SJSA1 (cell line): Measurements from ENCODE around the gene IRF1. TPM values are rescaled to one million over a fixed set of nuclear protein-coding genes. Genes with fewer than 3 reads are reported as not detected.

ENCODE experiments used
- DNase-seq, 2 experiments: peaks; one replicate each; pipeline ENCODE4 v3.0.0-alpha.2; 2015 to 2020; ENCODE audit warnings: low spot score in 2 of 2, low read depth in 1 of 2
- H3K27ac ChIP-seq: fragments of 250-450 bp; sonication (Bioruptor Pico); 2 replicates; pipeline ENCODE4 v1.5.1; 2020; ENCODE audit warnings: mild to moderate bottlenecking, moderate library complexity
- H3K27me3 ChIP-seq: fragments of 250-450 bp; sonication (Bioruptor Pico); replicated peaks from 2 replicates; pipeline ENCODE4 v1.5.1; 2020; ENCODE audit warnings: mild to moderate bottlenecking, moderate library complexity
- H3K36me3 ChIP-seq: fragments of 250-450 bp; sonication (Bioruptor Pico); 2 replicates; pipeline ENCODE4 v1.5.1; 2020; ENCODE audit warnings: mild to moderate bottlenecking
- H3K4me1 ChIP-seq: fragments of 250-450 bp; sonication (Bioruptor Pico); replicated peaks from 2 replicates; pipeline ENCODE4 v1.6.1; 2021; ENCODE audit warnings: mild to moderate bottlenecking
- H3K4me3 ChIP-seq: fragments of 250-450 bp; sonication (Bioruptor Pico); 2 replicates; pipeline ENCODE4 v1.5.1; 2020; ENCODE audit warnings: mild to moderate bottlenecking
- H3K9me3 ChIP-seq: fragments of 250-450 bp; sonication (Bioruptor Pico); replicated peaks from 2 replicates; pipeline ENCODE4 v1.5.1; 2020; ENCODE audit warnings: mild to moderate bottlenecking
- total RNA-seq: library from RNA; depleted of rRNA; stranded (reverse); fragments of >200 nt; shearing (Covaris generic); gene quantifications from 2 replicates; pipeline ENCODE4 v1.2.3, GENCODE V29; 2014

Gene IRF1
- total RNA-seq, 1 experiment from 2014 or later = 18.4 TPM

DNA sequence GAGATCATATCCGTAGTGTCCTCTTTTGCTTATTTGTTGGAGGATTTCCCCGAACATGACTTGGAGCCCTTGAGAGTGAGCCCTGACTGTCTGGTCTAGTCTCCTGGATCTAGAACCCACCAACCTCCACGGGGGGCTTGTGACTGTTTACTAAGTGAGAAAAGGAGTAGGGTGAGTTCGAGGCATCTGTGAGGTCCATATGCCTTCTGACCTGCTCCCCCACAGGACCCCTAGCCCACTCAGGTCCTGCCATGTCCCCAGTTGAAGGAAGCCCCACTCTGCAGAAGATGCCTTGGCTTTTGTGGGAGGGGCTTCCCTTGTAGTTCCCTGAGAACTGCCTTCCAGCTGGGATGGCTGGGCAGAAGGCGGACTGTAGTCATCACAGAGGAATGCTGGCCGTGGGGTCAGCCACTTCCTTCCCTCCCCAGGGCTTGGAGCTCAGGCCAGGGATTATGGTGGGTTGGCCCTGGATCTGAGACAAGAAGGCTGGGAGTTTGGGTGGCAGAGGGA lies 7.0 kb upstream of the IRF1 start:
- Histone ChIP-seq H3K27me3 (no peaks in the 10 kb centered on the region), H3K27ac (peak overlapping the region; percentile 95), H3K36me3 (no peaks in the 10 kb centered on the region), H3K9me3 (no peaks in the 10 kb centered on the region), H3K4me1 (peaks cover 48% of the 10 kb centered on the region), H3K4me3 (peak overlapping the region; percentile 48)
- DNase-seq = peak; percentile 97 to 98

DNA sequence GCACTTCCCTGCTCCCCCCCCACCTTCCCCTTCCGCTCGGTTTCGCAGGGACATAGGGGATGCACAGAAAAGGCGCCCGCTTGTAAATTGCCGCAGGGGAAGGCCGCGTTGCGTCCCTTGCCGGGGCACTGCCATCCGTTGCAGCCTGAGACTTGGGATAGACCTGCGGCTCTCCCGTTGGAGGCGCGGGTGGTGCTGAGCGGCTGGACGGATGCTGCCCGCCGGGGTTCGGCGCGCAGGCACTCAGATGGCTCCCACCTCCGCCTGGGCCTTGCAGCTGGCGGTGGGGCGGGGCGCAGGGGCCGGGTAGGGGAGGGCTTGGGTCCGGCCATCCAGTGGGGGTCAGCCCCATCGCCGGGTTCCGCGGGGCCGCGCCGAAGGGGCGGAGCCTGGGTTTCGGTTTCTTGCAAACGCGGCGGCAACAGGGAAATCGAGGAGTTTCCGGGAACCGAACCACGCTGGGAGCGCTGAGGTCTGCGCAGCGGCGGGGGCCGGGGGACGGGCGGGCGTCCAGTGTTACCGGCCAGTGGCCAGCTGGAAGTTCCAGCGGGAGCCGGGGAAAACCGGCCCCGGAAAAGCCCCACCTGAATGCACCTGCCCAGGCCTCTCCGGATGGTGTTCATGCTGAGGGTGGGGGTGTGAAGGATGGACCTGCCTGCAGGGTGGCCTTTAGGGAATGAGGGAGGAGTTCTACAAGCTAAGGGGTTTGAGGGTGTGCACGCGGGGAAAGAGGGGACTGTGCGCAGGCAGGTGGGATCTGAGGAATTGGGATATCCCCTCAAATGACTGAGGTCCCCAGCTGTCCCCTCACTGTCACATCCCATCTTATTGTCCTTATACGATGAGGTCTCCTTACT lies 6.3 kb upstream of the IRF1 start:
- Histone ChIP-seq H3K36me3 (no peaks in the 10 kb centered on the region), H3K9me3 (no peaks in the 10 kb centered on the region), H3K27me3 (no peaks in the 10 kb centered on the region), H3K4me3 (peak overlapping the region; percentile 48), H3K4me1 (peaks cover 52% of the 10 kb centered on the region), H3K27ac (peak overlapping the region; percentile 95)
- DNase-seq = peak; percentile 83 to 96

DNA sequence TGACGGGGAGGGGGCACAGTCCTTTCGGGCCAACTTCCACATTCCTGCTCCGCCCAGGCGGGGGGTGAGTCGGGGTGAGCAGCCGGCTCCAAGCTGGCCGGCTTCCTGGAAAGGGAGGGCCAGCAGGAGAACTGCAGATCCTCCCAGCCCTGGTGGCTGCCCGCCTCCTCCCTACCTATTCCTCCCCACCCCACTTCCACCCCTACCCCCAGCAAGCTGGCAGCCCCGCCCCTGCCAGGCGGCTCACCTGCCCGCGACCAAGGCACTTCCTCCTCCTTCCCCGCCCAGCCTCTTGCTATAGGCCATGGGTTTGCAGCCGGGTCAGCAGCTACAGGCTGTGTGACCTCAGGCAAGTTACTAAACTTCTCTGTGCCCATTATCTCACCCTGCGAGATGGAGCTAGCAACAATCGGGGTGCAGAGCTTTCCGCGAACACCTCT lies 5.6 kb upstream of the IRF1 start:
- Histone ChIP-seq H3K36me3 (no peaks in the 10 kb centered on the region), H3K9me3 (no peaks in the 10 kb centered on the region), H3K27ac (peak overlapping the region; percentile 95), H3K27me3 (no peaks in the 10 kb centered on the region), H3K4me1 (peaks cover 57% of the 10 kb centered on the region), H3K4me3 (peak overlapping the region; percentile 48)
- DNase-seq = peak in 1 of 2 experiments; percentile 92

DNA sequence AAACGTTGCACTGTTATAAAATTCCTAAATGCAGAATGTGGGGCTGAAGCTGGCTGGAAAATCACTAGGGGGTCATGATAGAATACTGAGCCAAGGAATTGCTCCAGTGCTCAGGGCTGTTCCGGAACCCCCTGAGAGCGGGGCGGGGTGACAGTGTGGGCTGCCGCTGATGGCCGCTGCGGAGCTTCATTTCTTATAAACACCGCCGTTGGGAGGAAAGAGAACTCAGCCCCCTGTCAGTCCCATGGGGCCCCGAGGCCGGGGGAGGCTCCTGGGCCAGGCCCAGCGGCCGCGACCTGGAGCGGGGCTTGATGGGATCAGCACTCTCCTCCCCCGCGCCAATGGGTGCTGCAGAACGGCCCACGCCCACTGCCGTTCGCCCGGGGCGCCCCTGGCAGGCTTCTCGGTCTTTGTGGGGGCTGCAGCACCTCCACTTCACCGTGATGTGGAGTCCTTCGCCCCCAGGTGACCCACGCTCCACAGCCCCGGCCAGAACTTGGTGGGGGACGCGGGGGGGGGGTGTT lies 5.2 kb upstream of the IRF1 start:
- Histone ChIP-seq H3K4me3 (peak overlapping the region; percentile 48), H3K4me1 (peaks cover 56% of the 10 kb centered on the region), H3K27ac (peak overlapping the region; percentile 95), H3K36me3 (no peaks in the 10 kb centered on the region), H3K9me3 (no peaks in the 10 kb centered on the region), H3K27me3 (no peaks in the 10 kb centered on the region)
- peak; percentile 93 to 97 for DNase-seq

DNA sequence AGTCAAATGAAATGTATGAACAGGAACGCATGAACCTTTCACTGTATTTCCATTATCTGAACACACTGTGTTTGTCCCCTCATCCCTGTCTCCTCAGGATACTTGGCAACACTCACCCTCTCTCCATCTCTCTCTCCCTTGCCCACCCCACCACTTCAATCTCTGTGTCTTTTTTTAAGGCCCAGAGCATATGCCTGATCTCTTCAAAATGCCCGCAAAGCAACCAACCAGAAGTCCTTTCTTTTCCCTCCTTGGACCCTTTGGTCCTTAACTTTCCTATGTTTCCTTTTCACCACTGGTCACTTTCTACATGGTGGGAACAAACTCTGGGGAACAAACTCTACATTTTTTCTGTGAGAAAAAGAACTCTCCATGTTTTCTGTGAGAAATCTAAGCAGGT lies 3.2 kb upstream of the IRF1 start:
- Histone ChIP-seq H3K27ac (no peak overlapping the region), H3K9me3 (no peaks in the 10 kb centered on the region), H3K36me3 (peaks cover 16% of the 10 kb centered on the region), H3K4me1 (peaks cover 66% of the 10 kb centered on the region), H3K27me3 (no peaks in the 10 kb centered on the region), H3K4me3 (no peak overlapping the region)
- DNase-seq = peak in 1 of 2 experiments; percentile 16

DNA sequence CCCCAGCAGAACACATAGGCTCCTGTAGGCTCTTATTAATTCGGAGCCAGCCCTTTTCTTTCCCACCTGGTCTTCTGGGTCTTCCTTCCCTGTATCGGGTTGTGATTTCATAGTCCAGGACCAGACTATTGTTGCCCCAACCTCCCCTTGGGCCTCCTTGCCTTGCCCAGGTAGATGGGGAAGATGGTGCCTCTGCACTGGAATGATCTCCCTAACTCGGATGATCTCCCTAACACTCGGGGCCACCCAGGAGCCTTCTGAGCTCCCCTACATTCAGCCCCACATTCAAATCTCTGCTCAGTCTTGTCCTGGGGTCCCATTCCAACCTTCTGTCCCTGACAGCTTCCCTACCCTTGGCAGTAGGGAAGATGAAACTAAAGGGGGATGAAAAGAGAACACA lies 2.7 kb upstream of the IRF1 start:
- peaks cover 22% of the 10 kb centered on the region for H3K36me3 ChIP-seq
- no peak overlapping the region for H3K27ac ChIP-seq
- no peaks in the 10 kb centered on the region for H3K9me3 ChIP-seq
- peak in 1 of 2 experiments; percentile 42 for DNase-seq
- peaks cover 66% of the 10 kb centered on the region for H3K4me1 ChIP-seq
- no peak overlapping the region for H3K4me3 ChIP-seq
- H3K27me3 ChIP-seq = no peaks in the 10 kb centered on the region

DNA sequence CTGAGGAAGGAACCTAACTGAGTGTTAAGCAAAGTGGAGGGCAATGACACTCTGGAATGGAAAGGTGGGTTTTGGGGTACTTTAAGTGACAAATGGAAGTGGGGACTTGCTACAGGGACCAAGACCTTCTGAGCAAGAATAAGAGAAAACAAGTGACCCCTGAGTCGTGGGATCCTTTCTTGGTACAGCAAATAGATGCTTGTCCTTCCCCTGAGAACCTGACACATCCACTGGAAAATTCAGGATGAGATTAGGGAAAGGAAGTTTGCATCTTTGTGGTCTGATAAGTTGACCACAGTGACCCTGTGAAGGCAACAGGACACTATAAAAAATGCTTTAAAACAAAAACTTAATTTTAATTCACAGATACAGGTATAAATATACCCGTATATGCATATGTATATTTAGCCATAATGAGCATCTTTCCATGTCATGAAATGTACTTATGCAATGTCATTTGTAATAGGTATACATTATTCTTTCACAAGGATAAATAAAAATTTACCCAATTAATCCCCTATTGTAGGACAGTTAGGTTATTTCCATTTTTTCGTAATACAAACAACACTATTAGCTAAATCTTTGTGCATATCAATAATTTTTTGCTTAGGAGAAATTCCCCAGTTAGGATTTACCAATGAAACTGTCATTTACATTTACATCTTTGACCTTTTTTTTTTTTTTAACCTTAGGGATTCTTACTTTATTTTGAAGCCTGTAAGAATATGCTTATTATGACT lies 2.0 kb upstream of the IRF1 start:
- Histone ChIP-seq H3K4me1 (peaks cover 61% of the 10 kb centered on the region), H3K4me3 (no peak overlapping the region)
- peak in 1 of 2 experiments; percentile 15 for DNase-seq

DNA sequence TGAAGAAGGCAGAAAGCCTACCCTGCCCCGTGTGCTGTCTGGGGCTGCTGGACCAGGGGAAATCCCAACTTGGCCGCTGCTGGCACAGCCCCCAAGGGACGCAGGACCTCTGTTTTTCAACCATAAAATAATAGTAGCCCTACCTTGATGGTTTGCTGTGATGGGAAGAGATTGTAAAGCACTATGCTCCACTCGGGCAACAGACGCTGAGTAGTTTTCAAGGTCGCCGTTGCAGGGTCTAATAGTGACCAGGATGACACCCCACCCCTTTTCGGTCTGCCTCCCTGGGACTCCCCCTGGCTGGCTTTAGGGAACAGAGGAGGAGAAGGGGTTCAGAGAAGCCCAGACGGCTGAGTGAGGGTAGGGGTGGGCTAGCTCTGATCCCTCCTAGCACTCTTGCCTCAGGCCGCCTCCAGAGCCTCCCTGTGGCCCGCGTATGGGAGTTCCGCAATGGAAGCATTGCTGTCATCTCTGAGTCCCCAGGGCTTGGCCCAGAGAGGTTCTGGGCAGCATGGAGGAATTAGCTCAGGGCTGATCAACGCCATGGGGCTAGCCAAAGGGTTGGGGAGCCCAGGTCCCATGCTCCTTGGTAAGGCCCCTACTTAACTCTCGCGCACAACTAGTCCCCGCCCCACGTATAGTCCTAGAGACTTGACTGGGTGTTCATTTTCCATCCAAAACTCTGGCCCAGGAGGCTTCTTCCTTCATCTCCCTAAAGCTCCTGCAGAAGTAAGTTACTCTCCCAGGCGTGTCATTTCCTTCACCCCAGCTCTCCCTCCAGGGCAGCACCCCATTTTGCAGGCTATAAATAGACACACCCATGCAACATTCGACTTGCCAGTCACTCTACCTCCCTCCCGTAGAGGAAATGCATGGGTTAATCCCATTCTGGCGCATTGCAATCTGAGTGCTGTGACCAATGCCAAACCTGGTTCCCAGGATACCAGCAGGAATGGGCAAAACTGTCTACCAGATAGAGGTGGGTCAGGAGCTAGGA lies 1.1 kb upstream of the IRF1 start:
- Histone ChIP-seq H3K4me3 (peak overlapping the region; percentile 92), H3K4me1 (peaks cover 52% of the 10 kb centered on the region), H3K27ac (peak overlapping the region; percentile 92), H3K9me3 (no peaks in the 10 kb centered on the region), H3K27me3 (no peaks in the 10 kb centered on the region), H3K36me3 (peaks cover 37% of the 10 kb centered on the region)
- DNase-seq = peak in 1 of 2 experiments; percentile 50

More for the DNA sequence above, 2.0 kb upstream of the IRF1 start:
- no peak overlapping the region for H3K27ac ChIP-seq
- peaks cover 29% of the 10 kb centered on the region for H3K36me3 ChIP-seq
- no peaks in the 10 kb centered on the region for H3K27me3 ChIP-seq
- H3K9me3 ChIP-seq = no peaks in the 10 kb centered on the region

DNA sequence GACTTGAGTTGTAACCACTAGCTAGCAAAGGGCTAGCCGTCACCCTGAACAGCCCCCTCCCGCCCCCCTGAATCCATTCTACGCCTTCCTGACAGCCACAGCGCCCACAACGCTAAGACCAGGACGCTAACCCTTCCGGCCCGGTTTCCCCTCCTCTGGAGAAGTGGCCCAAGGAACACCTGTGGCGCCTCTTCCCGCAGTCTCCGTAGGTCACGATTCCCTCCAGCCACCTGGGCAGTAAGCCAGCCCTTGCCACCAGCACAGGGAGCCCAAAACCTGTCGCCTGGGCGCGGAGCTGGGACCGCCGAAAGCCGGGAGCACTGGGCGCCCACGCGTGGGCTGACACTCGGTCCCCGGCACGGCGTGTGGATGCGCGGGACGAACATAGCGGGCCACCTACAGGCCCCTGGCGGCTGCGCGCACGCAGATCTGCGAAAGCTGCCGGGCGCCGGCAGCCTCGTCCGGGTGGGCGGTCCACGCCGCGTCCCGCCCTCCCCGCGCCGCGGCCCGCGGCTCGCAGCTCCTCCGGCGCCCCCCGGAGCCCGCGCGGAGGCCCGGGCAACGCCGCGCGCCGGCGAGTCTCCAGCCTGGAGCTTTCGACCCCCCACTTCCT lies 596 bp downstream of the IRF1 start:
- Histone ChIP-seq H3K4me3 (peak overlapping the region; percentile 92), H3K4me1 (peaks cover 38% of the 10 kb centered on the region), H3K9me3 (no peaks in the 10 kb centered on the region), H3K36me3 (peaks cover 54% of the 10 kb centered on the region), H3K27ac (peak overlapping the region; percentile 92), H3K27me3 (no peaks in the 10 kb centered on the region)
- DNase-seq = peak; percentile 60 to 61

DNA sequence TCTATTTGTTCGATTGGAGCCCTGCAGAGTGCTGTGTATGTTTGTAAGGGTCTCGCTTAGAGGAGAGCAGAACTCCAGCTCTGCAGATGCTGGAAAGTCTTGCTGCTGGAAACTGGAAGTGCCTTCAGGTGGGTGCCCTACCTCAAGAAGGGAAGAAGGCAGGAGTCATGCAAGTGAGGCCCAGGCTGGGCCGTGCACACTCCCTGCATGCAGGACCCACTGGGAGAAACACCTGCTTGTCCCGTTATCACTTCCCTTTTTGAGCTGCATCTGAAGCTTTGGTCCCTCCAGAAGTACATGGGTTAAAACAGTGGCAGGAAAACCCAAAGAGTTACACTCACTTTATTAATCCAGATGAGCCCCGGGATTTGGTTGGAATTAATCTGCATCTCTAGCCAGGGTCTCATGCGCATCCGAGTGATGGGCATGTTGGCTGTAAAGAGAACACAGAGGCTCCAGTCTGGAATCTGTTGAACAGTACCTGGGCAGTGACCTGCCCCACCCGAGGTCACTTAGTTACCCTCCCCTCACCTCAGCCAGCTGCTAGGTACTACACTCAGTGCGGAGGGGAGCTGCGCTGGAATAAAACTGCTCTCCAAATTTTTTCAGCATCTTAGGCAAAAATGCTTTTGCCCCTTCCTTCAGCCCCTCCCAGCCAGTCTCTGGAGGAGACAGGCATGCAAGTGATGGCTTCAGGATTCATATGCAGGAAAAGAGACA lies 1.4 kb downstream of the IRF1 start:
- Histone ChIP-seq H3K4me1 (peaks cover 34% of the 10 kb centered on the region), H3K27ac (no peak overlapping the region), H3K36me3 (peaks cover 62% of the 10 kb centered on the region), H3K4me3 (peak overlapping the region; percentile 92), H3K9me3 (no peaks in the 10 kb centered on the region), H3K27me3 (no peaks in the 10 kb centered on the region)
- peak in 1 of 2 experiments; percentile 34 for DNase-seq

DNA sequence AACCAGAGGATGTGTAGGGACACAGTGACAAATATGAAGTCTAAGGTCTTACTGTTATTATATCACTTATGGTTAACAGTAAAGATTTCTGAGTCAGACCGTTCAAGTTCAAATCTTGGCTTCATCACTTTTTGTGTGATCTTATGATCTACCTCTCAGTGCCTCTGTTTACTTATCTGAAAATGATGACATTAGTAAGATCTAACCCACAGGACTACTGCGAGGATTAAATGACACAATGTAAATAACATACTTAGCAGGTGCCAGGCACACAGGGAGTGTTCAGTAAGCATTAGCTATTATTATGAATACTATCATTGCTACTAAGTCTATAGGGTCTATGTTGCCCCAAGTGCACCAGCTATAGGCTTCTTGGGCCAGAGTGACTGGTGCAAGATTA lies 2.0 kb downstream of the IRF1 start:
- no peak overlapping the region for H3K27ac ChIP-seq
- no peaks in the 10 kb centered on the region for H3K9me3 ChIP-seq
- no peak overlapping the region; the same call in 1 of the 2 replicates for H3K4me3 ChIP-seq
- H3K36me3 ChIP-seq = peaks cover 68% of the 10 kb centered on the region
- no peak for DNase-seq
- H3K27me3 ChIP-seq = no peaks in the 10 kb centered on the region
- peaks cover 34% of the 10 kb centered on the region for H3K4me1 ChIP-seq
